ENCODE results near the gene NRF1.

Gene NRF1

DNA sequence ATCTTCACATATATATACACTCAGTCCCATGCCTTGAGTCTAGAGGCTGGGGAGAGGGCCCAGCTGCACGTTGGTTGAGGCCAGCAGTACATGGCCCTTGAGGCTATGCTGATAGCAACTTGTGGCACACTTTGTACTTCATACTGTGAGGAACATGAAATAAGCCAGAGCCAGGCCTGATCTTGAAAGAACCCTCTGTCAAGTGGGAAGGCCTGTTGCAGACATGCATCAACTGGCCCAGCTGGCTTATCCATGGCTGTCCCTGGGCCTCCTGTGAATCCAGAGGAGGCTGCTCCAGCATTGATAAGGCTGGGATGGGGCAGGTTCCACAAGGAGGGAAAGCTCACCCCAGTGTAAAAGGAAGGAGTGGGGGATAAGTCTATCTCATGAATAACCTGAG, 140.4 kb downstream of the NRF1 start:
- CTCF ChIA-PET: interaction anchor here (0.5 kb wide), 1 partner anchor 9 kb away, joined by 3 read pairs; no protein-coding TSS in a partner anchor
- POLR2A ChIA-PET: no interaction called here
- no peak for TF ChIP-seq L3MBTL2 (conservative IDR thresholded peaks at IDR 0.05)
- no peak for TF ChIP-seq FOXK2 (IDR thresholded peaks at IDR 0.05)
- no peak for TF ChIP-seq CTBP1 (IDR thresholded peaks at IDR 0.05; ENCODE audit: borderline replicate concordance)
- no peak for TF ChIP-seq SUZ12 (IDR thresholded peaks at IDR 0.05)
- no peak for TF ChIP-seq FOXM1 (IDR thresholded peaks at IDR 0.05; ENCODE audit: borderline replicate concordance)
- no peak for TF ChIP-seq ARNT (IDR thresholded peaks at IDR 0.05)
- TF ChIP-seq NFRKB (IDR thresholded peaks at IDR 0.05): no peak
- no peak for TF ChIP-seq ZNF384 (IDR thresholded peaks at IDR 0.05)
- no peak for TF ChIP-seq FOXA1 (IDR thresholded peaks at IDR 0.05)
- no peak for TF ChIP-seq SP1 (IDR thresholded peaks at IDR 0.05)
- TF ChIP-seq LEF1 (IDR thresholded peaks at IDR 0.05; ENCODE audit: borderline replicate concordance): no peak
- TF ChIP-seq, protein P1, sequence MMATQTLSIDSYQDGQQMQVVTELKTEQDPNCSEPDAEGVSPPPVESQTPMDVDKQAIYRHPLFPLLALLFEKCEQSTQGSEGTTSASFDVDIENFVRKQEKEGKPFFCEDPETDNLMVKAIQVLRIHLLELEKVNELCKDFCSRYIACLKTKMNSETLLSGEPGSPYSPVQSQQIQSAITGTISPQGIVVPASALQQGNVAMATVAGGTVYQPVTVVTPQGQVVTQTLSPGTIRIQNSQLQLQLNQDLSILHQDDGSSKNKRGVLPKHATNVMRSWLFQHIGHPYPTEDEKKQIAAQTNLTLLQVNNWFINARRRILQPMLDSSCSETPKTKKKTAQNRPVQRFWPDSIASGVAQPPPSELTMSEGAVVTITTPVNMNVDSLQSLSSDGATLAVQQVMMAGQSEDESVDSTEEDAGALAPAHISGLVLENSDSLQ (IDR thresholded peaks at IDR 0.05): no peak
- TF ChIP-seq HDGF (IDR thresholded peaks at IDR 0.05; ENCODE audit: borderline replicate concordance): no peak
- TF ChIP-seq BHLHE40 (IDR thresholded peaks at IDR 0.05; ENCODE audit: borderline replicate concordance): no peak
- no peak for TF ChIP-seq TARDBP (IDR thresholded peaks at IDR 0.05)
- no peak for TF ChIP-seq ELF4 (IDR thresholded peaks at IDR 0.05)
- DNase-seq (ENCODE audit: extremely low spot score): no peak

DNA sequence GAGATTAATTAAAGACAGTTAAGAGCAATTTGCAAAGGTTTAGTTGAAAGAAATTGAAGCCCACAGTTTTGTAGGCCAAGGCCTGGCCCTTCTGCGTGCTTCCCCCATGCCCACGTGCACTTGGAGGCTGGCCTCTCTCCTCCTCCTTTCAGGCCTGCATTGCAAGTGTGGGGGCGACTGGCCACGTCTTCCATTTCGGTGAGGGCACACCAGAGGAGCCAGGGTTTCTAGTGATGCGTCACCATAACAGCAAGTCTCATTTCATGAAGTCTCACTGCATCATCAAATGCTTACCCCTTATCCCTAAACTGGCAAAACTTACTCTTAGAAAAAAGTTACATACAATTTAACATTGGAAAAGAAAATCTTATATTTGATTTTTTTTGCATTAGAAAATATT, 141.2 kb downstream of the NRF1 start:
- CTCF ChIA-PET: no interaction called here
- TF ChIP-seq FOXA1 (IDR thresholded peaks at IDR 0.05): no peak
- no peak for TF ChIP-seq LEF1 (IDR thresholded peaks at IDR 0.05; ENCODE audit: borderline replicate concordance)
- no peak for TF ChIP-seq BHLHE40 (IDR thresholded peaks at IDR 0.05; ENCODE audit: borderline replicate concordance)
- no peak for TF ChIP-seq ARNT (IDR thresholded peaks at IDR 0.05)
- no peak for TF ChIP-seq FOXM1 (IDR thresholded peaks at IDR 0.05; ENCODE audit: borderline replicate concordance)
- no peak for TF ChIP-seq ZNF384 (IDR thresholded peaks at IDR 0.05)
- no peak for TF ChIP-seq L3MBTL2 (conservative IDR thresholded peaks at IDR 0.05)
- no peak for TF ChIP-seq TARDBP (IDR thresholded peaks at IDR 0.05)
- TF ChIP-seq FOXK2 (IDR thresholded peaks at IDR 0.05): no peak
- TF ChIP-seq, protein P1 (IDR thresholded peaks at IDR 0.05): no peak
- TF ChIP-seq SUZ12 (IDR thresholded peaks at IDR 0.05): no peak
- POLR2A ChIA-PET: no interaction called here
- DNase-seq (ENCODE audit: extremely low spot score): no peak

DNA sequence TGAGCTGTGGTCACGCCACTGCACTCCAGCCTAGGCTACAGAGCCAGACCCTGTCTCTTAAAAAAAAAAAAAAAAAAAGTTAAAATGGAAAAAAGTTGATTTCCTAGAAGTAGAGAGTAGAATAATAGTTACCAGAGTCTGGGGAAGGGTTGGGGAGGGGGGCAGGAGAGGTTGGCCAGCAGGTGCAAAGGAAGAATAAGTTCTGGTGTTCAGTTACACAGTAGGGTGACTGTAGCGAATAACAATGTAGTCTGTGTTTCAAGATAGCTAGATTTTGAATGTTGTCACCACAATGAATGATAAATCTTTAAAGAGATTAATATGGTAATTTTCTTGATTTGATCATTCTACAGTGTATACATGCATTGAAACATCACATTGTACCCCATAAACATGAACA, 142.9 kb downstream of the NRF1 start:
- DNase-seq (ENCODE audit: extremely low spot score): no peak
- CTCF ChIA-PET: no interaction called here
- POLR2A ChIA-PET: no interaction called here
- TF ChIP-seq SP1 (IDR thresholded peaks at IDR 0.05) (no peak), CTBP1 (IDR thresholded peaks at IDR 0.05; ENCODE audit: borderline replicate concordance) (no peak), LEF1 (IDR thresholded peaks at IDR 0.05; ENCODE audit: borderline replicate concordance) (no peak), L3MBTL2 (conservative IDR thresholded peaks at IDR 0.05) (no peak), BHLHE40 (IDR thresholded peaks at IDR 0.05; ENCODE audit: borderline replicate concordance) (no peak), ZNF384 (IDR thresholded peaks at IDR 0.05) (no peak), HDGF (IDR thresholded peaks at IDR 0.05; ENCODE audit: borderline replicate concordance) (no peak), SUZ12 (IDR thresholded peaks at IDR 0.05) (no peak), ARNT (IDR thresholded peaks at IDR 0.05) (no peak), ELF4 (IDR thresholded peaks at IDR 0.05) (no peak)
- TF ChIP-seq, protein P1 (IDR thresholded peaks at IDR 0.05): no peak

DNA sequence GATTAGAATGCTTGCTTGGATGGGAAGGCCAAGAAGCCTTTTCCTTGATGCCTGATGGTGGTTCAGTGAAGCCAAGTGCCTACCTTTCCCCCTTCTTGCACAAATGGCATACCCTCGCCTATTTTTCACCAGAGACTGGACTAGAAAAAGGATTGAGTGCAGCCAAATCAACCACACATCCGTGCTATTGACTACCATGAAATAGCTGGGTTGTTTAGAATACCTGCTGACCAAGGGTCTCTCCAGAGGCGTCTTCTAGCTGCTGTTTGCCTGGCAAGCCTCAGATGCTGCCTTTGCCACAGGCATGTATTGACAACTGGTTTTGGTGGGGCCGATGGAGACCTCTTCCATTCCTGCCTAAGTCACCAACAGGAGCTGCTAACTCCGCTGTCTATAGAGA, 146.5 kb downstream of the NRF1 start:
- DNase-seq (ENCODE audit: extremely low spot score): no peak
- TF ChIP-seq SUZ12 (IDR thresholded peaks at IDR 0.05) (no peak), NFRKB (IDR thresholded peaks at IDR 0.05) (no peak), ELF4 (IDR thresholded peaks at IDR 0.05) (no peak)
- ChIA-PET CTCF (no interaction called here), POLR2A (no interaction called here)

DNA sequence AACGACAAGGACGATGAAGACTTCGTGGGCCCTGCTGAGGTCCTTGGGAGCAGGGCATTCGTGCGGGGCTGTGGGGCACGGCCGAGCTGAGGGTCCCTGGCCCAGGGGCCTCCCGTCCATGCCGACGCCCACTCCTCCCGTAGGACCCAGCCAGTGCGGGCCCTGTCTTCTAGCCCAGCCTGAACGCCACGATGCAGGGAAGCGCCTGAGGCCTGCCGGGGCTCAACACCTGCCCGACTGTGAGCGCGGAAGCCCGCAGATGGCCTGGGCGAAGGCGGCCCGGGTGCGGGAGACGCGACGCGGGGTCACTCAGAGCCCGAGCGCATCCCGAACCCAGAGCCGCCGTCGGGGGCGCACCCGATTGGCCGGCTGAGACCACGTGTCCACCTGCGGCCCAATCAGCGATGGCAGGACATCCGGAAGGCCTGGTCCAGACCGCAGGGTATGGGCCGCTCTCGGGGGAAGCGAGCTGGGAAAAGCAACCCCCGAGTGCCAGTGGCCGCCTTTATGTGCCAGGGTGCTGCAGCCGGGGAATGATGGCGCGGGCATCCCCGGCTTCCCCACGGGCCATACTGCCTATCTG, 151.0 kb downstream of the NRF1 start:
- POLR2A ChIA-PET: no interaction called here
- CTCF ChIA-PET: no interaction called here
- no peak for DNase-seq (ENCODE audit: extremely low spot score)
- TF ChIP-seq L3MBTL2 (conservative IDR thresholded peaks at IDR 0.05): no peak
- no peak for TF ChIP-seq ELF4 (IDR thresholded peaks at IDR 0.05)
- TF ChIP-seq FOXA1 (IDR thresholded peaks at IDR 0.05): no peak
- no peak for TF ChIP-seq BHLHE40 (IDR thresholded peaks at IDR 0.05; ENCODE audit: borderline replicate concordance)
- TF ChIP-seq HDGF (IDR thresholded peaks at IDR 0.05; ENCODE audit: borderline replicate concordance): no peak
- TF ChIP-seq ARNT (IDR thresholded peaks at IDR 0.05): no peak
- TF ChIP-seq, protein P1 (IDR thresholded peaks at IDR 0.05): no peak
- no peak for TF ChIP-seq TARDBP (IDR thresholded peaks at IDR 0.05)
- TF ChIP-seq FOXK2 (IDR thresholded peaks at IDR 0.05): no peak
- no peak for TF ChIP-seq CTBP1 (IDR thresholded peaks at IDR 0.05; ENCODE audit: borderline replicate concordance)
- no peak for TF ChIP-seq SUZ12 (IDR thresholded peaks at IDR 0.05)
- no peak for TF ChIP-seq LEF1 (IDR thresholded peaks at IDR 0.05; ENCODE audit: borderline replicate concordance)
- TF ChIP-seq ZNF384 (IDR thresholded peaks at IDR 0.05): no peak
- TF ChIP-seq SP1 (IDR thresholded peaks at IDR 0.05): no peak
- TF ChIP-seq NFRKB (IDR thresholded peaks at IDR 0.05): no peak
- no peak for TF ChIP-seq FOXM1 (IDR thresholded peaks at IDR 0.05; ENCODE audit: borderline replicate concordance)

All from HEK293T (cell line).